ENCODE results near the gene PLEKHA5. TPM values are rescaled to one million over a fixed set of nuclear protein-coding genes. Genes with fewer than 3 reads are reported as not detected.

The PLEKHA5 gene
- polyA plus RNA-seq, 3 donors: 0.35 to 0.79 (median 0.41) TPM

DNA sequence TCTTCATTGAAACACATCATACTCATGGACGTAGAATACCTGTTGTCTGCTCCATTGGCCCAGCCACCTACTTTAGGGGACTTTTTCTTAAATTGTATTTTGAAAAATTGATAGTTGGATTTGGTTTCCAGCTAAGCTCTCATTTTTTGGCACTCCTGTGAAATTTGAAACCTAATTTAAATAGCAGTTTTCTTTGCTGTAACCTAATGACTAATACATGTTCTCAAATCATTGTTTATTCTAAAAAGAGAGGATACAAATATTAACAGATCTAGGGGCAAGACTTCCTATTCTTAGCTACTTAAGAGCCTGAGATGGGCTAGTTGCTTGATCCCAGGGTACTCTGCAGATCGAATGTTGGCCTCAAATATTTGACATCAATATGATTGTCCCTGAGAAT lies 78.9 kb downstream of the PLEKHA5 start:
- no peak overlapping the region for H3K4me3 Mint-ChIP-seq
- Histone ChIP-seq H3K4me1 (ENCODE audit: control insufficient read depth in 1 of 2, insufficient read depth in 2 of 2, low read length in 2 of 2) (no peaks in the 10 kb centered on the region), H3K9me3 (replicated peaks in 1 of 2; ENCODE audit: control insufficient read depth in 1 of 2, insufficient read depth in 1 of 2, low read length in 2 of 2) (no peaks in the 10 kb centered on the region), H3K4me2 (replicated peaks; ENCODE audit: extremely low read depth, low read length, poor library complexity, severe bottlenecking) (no peak overlapping the region), H3K79me2 (ENCODE audit: insufficient read depth, low read length) (no peaks in the 10 kb centered on the region), H3K9ac (ENCODE audit: insufficient read depth, low read length, poor library complexity, severe bottlenecking) (no peak overlapping the region), H3K36me3 (replicated peaks in 1 of 2; ENCODE audit: control insufficient read depth in 1 of 2, insufficient read depth in 2 of 2, low read length in 2 of 2) (no peaks in the 10 kb centered on the region), H4K20me1 (ENCODE audit: insufficient read depth, low read length) (no peaks in the 10 kb centered on the region), H2AFZ (ENCODE audit: insufficient read depth, low read depth, low read length, poor library complexity, severe bottlenecking) (no peak overlapping the region), H3K27ac (ENCODE audit: low read depth in 1 of 2, low read length in 2 of 2) (no peak overlapping the region), H3K4me3 (replicated peaks in 1 of 3; ENCODE audit: low read depth in 2 of 3, low read length in 3 of 3) (no peak overlapping the region), H3K27me3 (ENCODE audit: control insufficient read depth in 2 of 2, insufficient read depth in 2 of 2, low read length in 2 of 2) (no peaks in the 10 kb centered on the region)
- no peaks in the 10 kb centered on the region for H3K27me3 Mint-ChIP-seq (ENCODE audit: low read depth in 3 of 3)
- intact Hi-C loops (cut with micrococcal nuclease): no loop called here
- TF ChIP-seq, protein P1, sequence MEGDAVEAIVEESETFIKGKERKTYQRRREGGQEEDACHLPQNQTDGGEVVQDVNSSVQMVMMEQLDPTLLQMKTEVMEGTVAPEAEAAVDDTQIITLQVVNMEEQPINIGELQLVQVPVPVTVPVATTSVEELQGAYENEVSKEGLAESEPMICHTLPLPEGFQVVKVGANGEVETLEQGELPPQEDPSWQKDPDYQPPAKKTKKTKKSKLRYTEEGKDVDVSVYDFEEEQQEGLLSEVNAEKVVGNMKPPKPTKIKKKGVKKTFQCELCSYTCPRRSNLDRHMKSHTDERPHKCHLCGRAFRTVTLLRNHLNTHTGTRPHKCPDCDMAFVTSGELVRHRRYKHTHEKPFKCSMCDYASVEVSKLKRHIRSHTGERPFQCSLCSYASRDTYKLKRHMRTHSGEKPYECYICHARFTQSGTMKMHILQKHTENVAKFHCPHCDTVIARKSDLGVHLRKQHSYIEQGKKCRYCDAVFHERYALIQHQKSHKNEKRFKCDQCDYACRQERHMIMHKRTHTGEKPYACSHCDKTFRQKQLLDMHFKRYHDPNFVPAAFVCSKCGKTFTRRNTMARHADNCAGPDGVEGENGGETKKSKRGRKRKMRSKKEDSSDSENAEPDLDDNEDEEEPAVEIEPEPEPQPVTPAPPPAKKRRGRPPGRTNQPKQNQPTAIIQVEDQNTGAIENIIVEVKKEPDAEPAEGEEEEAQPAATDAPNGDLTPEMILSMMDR (IDR thresholded peaks at IDR 0.05): no peak
- no peak overlapping the region for H3K27ac Mint-ChIP-seq
- no peak for DNase-seq
- peaks cover 0 to 6% (median 3%) of the 10 kb centered on the region in 7 donors for H3K9me3 Mint-ChIP-seq
- H3K4me1 Mint-ChIP-seq: no peaks in the 10 kb centered on the region
- no CpG with 5 or more reads among the region's 2 CpGs for WGBS (ENCODE audit: insufficient coverage)
- H3K36me3 Mint-ChIP-seq: no peaks in the 10 kb centered on the region

DNA sequence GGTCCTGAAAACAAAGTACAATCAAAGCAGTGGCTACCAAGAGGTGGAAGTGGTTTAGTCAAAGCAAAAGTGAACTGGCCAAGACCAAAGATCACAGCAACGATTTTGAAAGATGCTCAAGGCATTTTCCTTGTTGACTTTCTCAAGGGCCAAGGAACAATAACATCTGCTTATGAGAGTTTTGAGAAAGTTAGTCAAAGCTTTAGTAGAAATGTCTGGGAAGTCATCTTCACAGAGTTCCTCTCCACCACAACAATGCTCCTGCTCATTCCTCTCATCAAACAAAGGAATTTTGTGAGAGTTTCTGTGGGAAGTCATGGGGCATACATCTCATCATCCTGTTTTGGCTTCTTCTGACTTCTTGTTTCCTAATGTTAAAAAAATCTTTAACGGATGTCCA lies 80.1 kb downstream of the PLEKHA5 start:
- H3K4me2 ChIP-seq (replicated peaks; ENCODE audit: extremely low read depth, low read length, poor library complexity, severe bottlenecking): no peak overlapping the region

More for the DNA sequence above, 80.1 kb downstream of the PLEKHA5 start:
- H3K9me3 ChIP-seq (replicated peaks in 1 of 2; ENCODE audit: control insufficient read depth in 1 of 2, insufficient read depth in 1 of 2, low read length in 2 of 2): no peaks in the 10 kb centered on the region
- Mint-ChIP-seq H3K27me3 (ENCODE audit: low read depth in 3 of 3) (no peaks in the 10 kb centered on the region), H3K36me3 (no peaks in the 10 kb centered on the region), H3K4me1 (no peaks in the 10 kb centered on the region), H3K9me3 (peaks cover 0 to 6% (median 3%) of the 10 kb centered on the region in 7 donors), H3K4me3 (no peak overlapping the region), H3K27ac (no peak overlapping the region)
- WGBS (ENCODE audit: insufficient coverage): no CpG with 5 or more reads among the region's 2 CpGs
- no peak for DNase-seq
- H4K20me1 ChIP-seq (ENCODE audit: insufficient read depth, low read length): no peaks in the 10 kb centered on the region
- H3K4me1 ChIP-seq (ENCODE audit: control insufficient read depth in 1 of 2, insufficient read depth in 2 of 2, low read length in 2 of 2): no peaks in the 10 kb centered on the region
- no peak overlapping the region for H3K9ac ChIP-seq (ENCODE audit: insufficient read depth, low read length, poor library complexity, severe bottlenecking)
- intact Hi-C loops (cut with micrococcal nuclease): no loop called here
- no peaks in the 10 kb centered on the region for H3K79me2 ChIP-seq (ENCODE audit: insufficient read depth, low read length)
- H3K27ac ChIP-seq (ENCODE audit: low read depth in 1 of 2, low read length in 2 of 2): no peak overlapping the region
- TF ChIP-seq, protein P1 (IDR thresholded peaks at IDR 0.05): no peak
- H2AFZ ChIP-seq (ENCODE audit: insufficient read depth, low read depth, low read length, poor library complexity, severe bottlenecking): no peak overlapping the region
- H3K4me3 ChIP-seq (replicated peaks in 1 of 3; ENCODE audit: low read depth in 2 of 3, low read length in 3 of 3): no peak overlapping the region
- no peaks in the 10 kb centered on the region for H3K27me3 ChIP-seq (ENCODE audit: control insufficient read depth in 2 of 2, insufficient read depth in 2 of 2, low read length in 2 of 2)
- H3K36me3 ChIP-seq (replicated peaks in 1 of 2; ENCODE audit: control insufficient read depth in 1 of 2, insufficient read depth in 2 of 2, low read length in 2 of 2): no peaks in the 10 kb centered on the region
